Endometrial microvascular endothelial cells (primary cell): ENCODE results near the gene SYNE1. TPM values are rescaled to one million over a fixed set of nuclear protein-coding genes. Genes with fewer than 3 reads are reported as not detected.

ENCODE experiments used
- in situ Hi-C: cut with HindIII; loops from 2 replicates; pipeline ENCODE4 v1.10.0; 2017; ENCODE audit warnings: low sequenced_read_pairs, low pct_unique_long_range_greater_than_20kb; ENCODE audit errors: inconsistent ontology term
- total RNA-seq: library from RNA; depleted of rRNA; stranded (reverse); fragments of >200 nt; gene quantifications from one replicate; pipeline ENCODE4 v1.2.3, GENCODE V29; 2015; ENCODE audit errors: inconsistent ontology term

SYNE1 gene
- total RNA-seq, 1 donor from 2014 or later, result 61.6 TPM

GRCh38 chr6:152272486-152272885 lies 364.7 kb downstream of the SYNE1 start:
- in situ Hi-C loops, result no loop called here

- in situ Hi-C loops, result no loop called here
These were observed 365.2 kb downstream of the SYNE1 start for GRCh38 chr6:152271776-152272464.

DNA sequence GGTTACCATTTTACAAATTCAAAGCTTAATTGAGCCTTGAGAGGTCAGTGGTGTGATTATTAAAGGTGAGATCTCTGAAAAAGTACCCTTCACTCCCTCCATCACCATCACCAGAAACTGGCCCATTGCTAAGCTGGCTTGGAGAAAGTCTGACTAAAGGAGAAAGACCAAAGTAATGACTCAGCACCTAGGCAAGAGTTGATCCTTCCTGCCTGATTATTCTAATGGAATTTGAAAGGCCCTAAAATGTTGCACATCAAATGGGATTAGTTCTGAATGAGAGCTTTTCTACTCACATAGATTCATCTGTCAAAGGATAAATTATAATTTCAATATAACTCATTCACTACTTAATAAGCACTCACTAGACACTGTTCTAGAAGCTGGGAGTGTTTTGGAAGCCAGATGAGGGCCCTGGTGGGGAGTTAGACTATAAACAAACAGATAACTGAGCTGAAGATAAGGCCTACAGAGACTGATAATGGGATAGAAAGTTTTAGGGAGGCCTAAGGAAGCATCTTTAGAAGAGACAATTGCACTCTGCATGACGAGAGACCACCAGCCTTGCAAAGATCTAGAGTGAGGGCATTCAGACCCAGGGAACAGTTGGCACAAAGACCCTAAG lies 366.7 kb downstream of the SYNE1 start:
- in situ Hi-C loops, result no loop called here

DNA sequence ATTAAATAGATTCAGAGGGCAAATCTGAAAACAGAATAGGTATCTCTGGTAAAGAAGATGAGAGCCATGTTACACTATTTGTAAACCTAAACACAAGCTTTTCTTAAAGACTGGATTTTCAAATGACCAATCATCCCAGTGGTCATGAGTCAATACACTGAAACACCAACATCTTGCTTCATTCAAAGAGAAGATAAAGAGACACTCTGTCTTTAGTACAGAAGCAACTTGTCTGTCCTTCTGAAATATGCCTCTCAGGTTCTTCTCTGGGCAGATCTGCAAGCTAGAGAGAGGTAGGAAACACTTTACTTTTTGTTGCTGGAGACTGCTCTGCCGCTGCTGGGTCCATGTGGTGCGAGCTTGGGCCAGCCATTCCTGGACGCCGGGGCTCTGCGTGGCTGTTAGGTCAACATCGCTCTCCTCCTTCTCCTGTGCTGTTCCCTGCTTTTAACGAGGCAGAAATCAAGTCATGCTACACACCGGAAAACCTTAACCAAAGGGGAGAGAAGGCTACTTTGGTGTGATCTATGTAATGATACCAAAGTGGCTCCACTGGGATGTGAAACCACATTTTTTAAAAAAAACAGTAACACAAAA lies 368.2 kb downstream of the SYNE1 start:
- in situ Hi-C loops, result no loop called here

GRCh38 chr6:152267967-152268845 lies 369.0 kb downstream of the SYNE1 start:
- in situ Hi-C loops, result no loop called here

DNA sequence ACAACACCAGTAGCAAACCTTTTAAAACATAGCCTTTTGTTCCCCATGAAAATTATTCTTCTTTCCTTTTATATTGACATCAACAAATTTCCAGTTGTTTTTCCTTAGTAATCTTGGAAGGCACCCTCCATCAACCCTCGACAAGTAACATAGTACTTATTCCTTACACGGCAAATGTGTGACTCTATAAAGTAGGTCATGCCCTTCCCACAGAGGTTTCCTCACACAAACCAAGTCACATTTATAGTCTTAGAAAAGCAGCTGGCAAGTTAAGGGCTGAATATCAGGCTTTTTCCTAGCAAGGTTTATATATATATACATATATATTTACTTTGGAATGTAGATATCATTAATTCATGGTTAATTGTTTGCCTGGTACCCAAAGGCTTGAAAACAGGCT lies 371.5 kb downstream of the SYNE1 start:
- in situ Hi-C loops, result no loop called here

GRCh38 chr6:152263582-152263981 lies 373.6 kb downstream of the SYNE1 start:
- in situ Hi-C loops, result no loop called here

GRCh38 chr6:152261179-152261578 lies 376.0 kb downstream of the SYNE1 start:
- in situ Hi-C loops, result no loop called here

GRCh38 chr6:152259234-152259633 lies 377.9 kb downstream of the SYNE1 start:
- in situ Hi-C loops, result no loop called here

DNA sequence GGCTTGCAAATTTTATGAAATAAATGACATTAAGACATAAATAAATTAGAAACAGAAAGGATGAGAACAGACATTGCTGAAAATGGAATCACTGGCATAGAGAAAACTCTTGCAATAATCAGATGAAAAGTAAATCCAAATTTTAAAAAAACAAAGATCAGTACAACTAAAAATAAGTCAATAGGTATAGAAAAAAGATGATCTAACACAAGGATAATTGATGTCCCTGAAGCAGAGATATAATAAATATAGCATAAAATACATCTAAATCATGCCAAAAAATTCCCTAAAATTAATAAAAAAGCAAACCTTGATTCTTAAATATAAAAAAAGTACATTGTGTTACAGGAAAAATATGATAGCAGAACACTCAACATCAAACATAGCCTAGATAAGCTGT lies 379.6 kb downstream of the SYNE1 start:
- in situ Hi-C loops, result no loop called here

DNA sequence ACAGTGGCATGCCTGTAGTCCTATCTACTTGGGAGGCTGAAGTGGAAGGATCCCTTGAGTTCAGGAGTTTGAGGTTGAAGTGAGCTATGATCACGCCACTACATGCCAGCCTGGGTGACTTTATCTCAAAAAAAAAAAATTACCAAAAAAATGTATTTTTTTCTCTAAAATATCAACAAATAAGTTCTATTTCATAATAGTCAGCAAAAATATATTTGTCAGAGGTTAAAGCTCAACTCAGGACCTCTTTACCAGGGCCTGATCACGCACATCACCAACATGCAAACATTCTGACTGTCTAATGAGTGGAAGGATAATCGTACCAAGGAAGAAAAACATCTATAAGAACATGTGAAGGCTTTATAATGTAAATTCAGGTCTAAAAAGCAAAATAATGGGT lies 387.0 kb downstream of the SYNE1 start:
- in situ Hi-C loops, result no loop called here

DNA sequence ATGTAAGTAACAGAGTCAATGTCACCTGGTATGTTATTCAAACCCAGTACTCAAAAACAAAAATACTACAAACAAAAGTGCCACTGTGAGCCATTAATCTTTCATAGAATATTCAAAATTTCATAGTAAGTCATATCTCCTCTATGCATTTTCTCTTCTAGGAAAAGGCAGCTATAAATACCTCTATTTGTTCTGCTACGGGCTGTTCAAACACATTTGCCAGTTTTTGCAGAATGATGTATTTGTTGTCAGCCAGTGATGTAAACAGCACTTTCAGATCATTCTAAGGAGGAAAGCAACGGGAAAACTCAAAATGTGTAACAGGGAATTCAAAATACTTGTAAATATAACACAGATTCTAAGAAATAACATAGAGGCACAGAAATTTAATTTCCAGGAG lies 388.2 kb downstream of the SYNE1 start:
- in situ Hi-C loops, result no loop called here

DNA sequence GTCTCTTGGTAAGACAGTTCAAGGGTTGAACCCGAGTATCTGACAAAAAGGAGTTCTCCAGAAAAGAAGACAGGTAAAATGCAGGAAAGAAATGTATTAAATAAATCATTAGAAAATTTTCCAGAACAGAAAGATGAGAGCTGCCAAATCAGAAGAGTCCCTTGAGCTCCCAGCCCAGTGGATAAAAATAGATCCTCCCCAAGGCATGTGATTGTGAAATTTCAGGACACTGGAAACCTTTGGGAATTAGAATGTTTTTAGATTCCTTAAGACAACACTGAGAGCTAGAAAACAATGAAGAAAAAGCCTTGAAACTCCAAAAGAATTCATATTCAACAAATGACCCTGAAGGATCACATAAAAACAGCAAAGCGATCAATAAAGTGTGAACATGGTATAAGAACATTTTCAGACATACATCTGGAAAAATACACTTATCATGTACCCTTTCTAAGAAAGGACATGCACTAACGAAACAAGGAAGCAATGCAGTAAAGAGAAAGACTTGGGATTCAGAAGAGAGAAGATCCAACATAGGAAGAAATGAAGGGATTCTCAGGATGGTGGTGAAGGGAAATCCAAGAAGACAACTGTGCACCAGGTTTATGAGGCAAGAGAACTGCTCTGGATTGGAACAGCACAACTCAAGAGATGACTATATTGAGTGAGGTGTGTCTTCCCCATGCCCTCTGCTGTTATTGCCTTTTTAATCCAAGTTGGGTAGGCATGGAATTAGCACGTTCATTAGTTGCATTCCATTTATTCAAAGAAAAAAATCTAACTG lies 390.4 kb downstream of the SYNE1 start:
- in situ Hi-C loops, result no loop called here

DNA sequence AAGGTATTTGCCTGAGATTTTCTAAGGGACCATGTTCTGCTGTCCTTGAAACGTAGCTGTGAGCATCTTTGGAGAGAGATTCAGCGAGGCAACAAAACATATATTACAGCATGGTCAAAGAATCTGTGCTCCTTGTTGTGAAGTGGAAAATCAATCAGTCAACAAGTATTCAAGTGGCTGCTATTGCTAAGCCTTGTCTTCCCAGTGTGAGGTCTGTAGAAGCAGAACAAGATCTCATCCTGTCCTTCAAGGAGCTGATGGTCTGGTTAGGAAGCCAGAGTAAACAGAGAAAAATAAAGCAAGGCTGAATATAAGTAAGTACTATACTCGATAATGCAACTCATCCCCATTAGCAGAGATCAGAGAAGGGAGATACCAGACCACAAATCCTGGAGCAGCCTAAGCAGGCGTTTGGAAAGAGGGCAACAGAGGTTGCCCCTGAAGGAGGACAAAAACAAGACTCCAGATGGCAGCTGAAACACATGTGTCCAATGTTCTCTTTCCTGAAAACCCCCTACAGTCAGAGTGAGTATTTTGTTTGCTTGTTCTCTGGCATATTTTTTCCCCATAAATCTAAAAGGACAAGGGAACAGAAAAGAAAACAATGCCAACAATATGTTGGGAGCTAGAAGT lies 392.0 kb downstream of the SYNE1 start:
- in situ Hi-C loops, result no loop called here

- in situ Hi-C loops, result no loop called here
These were observed 396.0 kb downstream of the SYNE1 start for GRCh38 chr6:152241013-152241766.

- in situ Hi-C loops, result no loop called here
These were observed 396.7 kb downstream of the SYNE1 start for GRCh38 chr6:152240436-152240835.

DNA sequence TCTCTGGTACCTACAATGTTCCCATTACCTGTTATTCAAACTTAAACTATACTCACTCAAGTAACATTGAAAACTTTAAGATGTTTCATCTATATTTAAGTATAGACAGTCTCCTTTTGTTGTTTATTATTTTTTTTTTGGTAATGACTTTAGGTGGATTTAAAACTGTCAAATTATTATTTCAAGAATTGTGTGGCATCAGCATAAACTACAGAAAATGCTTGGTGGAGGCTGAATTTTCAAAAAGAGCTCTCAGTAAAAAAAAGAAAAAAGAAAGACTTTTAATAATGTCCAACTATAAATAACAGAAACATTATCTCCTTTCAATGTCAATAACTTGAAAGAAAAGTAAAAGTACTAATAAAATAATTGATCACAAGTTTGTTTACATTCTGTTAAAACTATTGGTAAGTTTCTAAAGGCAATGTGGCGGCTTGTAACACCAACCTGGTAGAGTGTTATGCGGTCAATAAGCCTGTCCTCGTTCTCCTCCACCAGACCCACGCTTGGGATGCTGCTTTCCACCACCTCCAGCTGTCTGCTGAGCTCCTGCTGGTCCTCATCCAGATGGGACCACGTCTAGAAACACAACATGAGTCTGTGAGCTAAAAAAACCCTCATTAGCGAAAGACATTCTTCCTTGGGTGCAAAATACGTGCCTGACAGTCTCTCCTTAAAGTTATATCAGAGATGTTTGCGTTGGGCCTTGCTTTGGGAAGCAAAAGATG lies 400.6 kb downstream of the SYNE1 start:
- in situ Hi-C loops, result no loop called here
